ENCODE measurements around the gene SIRT3.
"Not testable (repeated sequence)": the region's sequence is repeated elsewhere in the genome, so short reads cannot be mapped to it uniquely, and the experiment has no call there.

The SIRT3 gene

DNA sequence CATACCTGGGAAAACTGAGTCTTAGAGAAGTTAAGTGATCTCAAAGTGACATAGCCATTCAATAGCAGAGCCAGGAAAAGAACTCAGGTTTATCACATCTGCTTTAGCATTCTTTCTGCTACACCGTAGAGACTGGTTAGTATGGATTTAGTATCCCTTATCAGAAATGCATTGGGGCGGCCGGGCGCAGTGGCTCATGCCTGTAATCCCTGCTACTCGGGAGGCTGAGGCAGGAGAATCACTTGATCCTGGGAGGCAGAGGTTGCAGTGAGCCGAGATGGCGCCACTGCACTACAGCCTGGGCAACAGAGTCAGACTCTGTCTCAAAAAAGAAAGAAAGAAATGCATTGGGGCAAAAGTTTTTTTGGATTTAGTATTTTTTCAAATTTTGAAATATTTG is 2.2 kb upstream of the SIRT3 start:
- DNase-seq: not testable (repeated sequence)

DNA sequence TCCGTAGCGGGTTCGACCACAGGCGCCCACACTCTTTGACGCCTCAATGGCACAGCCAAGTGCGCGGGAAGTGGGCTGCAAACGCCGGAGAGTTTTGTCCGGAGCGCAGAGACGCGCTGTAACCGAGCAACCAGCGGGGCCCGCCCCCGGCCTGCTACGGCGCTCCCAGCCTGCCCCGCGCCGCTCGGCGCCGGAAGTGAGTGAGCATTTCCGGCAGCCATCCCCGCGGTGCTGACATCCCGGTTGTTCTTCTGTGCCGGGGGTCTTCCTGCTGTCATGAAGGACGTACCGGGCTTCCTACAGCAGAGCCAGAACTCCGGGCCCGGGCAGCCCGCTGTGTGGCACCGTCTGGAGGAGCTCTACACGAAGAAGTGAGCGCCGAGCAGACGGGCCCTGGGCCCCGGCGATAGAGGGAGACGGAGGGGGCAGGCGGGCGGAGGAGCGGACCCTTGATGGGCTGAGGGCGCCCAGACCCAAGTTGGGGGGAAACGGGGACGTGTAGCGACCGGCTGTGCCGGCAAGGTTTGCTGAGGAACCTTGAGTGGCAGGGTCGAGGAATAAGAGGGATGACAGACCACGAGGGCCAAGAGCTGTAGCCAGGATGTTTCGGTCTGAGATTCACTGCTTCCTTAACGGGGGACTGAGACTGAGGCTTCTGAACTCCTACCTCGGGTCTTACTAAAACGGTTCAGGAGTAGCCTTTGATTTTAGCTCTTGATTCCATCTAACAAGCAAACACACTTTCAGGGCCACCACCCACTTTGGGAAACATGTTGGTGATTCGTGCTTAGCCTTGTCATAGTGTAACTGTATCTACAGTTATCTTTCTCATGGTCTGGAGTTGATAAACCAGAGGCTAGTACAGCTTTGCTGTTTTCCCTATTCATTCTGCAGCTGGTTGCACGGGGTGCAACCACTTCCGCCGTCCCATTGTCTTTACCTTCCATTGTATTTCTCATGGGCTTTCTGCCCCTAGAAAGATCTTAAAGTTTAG is 929 bp upstream of the SIRT3 start, which contains the start of gene PSMD13:
Gene PSMD13, plus strand, starts transcription at position 203 of the 994 bp plus-strand sequence. Its CDS starts 74 bp downstream, at position 277.
- peak; percentile 96 for DNase-seq

DNA sequence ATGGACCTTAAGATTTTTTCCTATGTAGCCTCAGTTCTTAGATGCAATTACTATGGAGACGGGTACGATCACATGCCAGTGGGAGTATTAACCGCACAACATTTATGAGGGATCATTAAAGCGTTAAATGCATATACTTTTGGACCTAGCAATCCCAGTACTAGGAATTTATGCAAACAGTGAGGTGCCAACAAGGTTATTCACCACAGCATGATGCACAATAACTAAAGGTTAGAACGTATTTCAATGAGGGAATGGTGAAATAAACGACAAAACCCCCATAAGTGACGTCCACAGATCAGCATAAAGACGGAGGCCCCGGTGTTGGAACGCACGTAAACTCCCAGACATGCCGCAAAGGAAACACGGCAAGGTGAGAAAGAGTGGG is 539 bp downstream of the SIRT3 start:
- no peak for DNase-seq

DNA sequence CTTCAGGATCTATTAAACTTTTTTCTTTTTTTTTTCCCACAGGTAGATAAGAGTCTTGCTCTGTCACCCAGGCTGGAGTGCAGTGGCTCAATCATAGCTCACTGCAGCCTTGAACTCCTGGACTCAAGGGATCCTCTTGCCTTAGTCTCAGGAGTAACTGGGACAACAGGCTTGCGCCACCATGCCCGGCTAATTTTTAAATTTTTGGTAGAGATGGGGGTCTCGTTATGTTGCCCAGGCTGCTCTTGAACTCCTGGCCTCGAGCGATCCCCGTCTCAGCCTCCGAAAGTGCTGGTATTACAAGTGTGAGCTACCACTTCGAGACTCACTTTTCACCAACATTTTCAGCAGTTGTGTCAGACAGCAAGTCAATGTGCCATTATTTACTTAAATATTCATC is 962 bp downstream of the SIRT3 start:
- DNase-seq: no peak

DNA sequence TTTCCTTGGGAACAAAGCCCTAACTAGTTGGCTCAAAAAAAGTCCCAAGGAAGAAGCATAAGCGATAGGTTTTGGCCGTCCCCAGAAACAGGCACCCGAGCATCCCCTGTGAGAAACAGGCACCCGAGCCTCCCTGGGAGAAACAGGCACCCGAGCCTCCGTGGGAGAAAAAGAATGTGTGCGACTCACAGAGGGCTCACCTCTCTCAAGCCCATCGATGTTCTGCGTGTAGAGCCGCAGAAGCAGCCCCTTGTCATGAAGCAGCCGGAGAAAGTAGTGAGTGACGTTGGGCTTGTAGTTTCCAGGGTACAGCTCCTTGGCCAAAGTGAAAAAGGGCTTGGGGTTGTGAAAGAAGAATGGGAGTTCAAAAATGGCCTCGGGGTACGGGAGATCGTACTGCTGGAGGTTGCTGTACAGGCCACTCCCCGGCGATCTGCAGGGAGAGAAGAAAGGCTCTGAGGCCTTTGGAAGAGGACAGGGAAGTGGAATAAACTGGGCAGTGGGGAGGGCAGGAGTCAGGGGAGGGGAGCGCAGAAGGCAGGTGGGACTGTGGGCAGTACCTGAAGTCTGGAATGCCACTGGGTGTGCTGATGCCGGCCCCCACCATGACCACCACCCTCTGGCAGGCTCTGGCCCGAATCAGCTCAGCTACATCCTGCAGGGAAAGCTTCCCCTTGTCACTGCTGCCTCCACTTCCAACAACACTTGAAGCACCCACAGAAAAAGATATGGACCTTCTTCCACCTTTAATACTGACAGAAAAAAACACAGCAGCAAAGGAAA is 3.2 kb downstream of the SIRT3 start:
- DNase-seq: no peak

DNA sequence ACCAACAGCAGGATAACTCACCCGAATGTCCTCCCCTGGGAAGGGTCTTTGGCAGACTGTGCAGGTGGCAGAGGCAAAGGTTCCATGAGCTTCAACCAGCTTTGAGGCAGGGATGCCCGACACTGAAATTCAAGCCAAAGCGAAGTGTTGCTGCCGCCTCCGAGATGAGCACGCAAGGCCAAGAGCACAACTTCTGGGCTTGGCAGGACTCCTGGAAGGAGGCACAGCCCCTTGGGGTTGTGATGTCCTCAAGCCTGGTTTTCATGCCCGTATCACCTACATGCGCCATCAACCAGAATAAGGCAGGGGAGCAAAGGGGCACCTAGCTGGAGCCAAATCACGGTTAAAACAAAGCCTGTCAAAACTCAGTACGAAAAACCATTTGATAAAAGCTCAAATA is 5.7 kb downstream of the SIRT3 start:
- no peak for DNase-seq

DNA sequence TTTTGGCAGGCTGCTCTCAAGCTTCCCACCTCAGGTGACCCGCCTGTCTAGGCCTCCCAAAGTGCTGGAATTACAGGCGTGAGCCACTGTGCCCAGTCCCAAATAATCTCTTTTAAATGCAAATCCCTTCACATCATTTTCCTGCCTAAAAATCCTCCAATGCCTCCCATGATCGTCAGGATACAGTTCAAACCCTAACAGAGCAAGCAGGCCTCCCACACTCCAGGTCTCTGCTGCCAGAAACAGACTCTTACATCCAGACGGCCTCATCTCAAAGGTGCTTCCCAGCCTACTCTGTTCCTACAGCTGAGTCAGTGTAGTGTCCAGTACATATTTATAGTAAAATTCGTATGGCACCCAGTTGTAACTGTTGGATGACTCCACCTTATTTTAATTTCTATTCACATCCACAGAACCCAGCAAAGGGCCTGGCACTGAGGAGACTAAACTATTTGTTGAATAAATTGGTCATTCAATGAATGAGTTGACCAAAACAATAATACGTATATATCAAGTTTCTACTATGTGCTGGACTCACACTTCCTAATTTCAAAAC is 8.2 kb downstream of the SIRT3 start:
- no peak for DNase-seq

DNA sequence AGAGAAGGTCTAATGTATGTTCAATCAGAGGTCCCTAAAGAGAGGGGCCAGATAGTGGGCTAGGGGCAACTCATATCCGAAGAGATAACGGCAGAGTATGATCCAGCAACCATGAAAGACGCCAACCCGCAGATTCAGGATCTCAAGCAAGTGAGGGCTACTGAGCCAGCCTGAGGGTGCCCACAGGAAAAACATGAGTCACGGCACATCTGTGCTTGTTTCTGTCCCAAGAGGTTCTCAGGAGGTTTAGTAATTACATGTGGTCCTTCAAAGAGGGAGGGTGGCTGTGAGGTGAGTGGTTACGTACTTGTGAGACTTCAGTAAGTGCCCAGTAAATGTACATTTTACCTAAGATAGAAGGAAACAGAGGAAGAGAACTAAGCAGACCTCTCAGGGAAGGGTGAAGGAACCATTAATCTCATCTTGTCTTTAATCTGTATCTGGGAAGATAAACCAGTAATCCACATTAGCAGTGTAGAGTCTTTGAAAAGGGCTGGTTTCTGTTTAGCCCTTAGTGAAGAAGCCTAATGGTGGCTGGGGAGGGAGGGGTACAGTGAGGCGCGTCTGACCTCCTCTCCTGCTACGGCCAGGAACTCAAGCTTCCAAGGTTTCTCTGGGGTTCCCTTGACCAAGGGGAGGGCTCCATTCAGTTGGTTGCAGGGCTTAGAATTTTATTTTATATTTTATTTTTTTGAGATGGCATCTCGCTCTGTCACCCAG is 10.2 kb downstream of the SIRT3 start:
- no peak for DNase-seq

DNA sequence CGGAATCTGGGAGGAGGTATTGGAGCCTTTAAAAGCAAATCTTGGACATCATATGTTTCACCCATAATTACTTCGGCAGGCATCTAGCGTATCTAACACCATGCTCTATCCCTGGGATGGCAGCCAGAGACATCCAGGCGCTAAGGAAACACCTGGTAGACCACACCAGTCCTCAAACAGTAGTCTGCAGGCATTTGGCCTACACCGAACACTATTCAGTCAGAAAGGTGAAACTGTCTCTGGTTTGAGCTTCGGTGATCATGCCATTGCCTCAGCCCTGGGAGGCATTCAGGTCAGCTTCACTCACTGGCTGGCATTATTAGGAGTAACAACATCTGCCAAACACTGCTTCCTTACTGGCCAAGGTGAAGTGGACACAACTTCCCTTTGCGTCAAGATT is 11.7 kb downstream of the SIRT3 start:
- DNase-seq: no peak

DNA sequence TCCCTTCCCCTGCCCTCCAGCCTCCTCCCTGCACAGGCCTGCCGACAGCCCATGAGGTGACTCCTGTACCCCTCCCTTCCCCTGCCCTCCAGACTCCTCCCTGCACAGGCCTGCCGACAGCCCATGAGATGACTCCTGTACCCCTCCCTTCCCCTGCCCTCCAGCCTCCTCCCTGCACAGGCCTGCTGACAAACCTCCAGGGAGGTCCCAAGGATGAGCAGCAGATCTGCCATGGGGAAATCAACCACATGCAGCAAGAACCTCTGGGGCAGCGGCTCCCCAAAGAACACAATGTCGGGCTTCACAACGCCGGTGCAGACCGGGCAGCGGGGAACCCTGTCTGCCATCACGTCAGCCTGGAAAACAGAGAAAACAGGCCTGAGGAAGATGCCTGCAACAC is 12.3 kb downstream of the SIRT3 start:
- DNase-seq: no peak

DNA sequence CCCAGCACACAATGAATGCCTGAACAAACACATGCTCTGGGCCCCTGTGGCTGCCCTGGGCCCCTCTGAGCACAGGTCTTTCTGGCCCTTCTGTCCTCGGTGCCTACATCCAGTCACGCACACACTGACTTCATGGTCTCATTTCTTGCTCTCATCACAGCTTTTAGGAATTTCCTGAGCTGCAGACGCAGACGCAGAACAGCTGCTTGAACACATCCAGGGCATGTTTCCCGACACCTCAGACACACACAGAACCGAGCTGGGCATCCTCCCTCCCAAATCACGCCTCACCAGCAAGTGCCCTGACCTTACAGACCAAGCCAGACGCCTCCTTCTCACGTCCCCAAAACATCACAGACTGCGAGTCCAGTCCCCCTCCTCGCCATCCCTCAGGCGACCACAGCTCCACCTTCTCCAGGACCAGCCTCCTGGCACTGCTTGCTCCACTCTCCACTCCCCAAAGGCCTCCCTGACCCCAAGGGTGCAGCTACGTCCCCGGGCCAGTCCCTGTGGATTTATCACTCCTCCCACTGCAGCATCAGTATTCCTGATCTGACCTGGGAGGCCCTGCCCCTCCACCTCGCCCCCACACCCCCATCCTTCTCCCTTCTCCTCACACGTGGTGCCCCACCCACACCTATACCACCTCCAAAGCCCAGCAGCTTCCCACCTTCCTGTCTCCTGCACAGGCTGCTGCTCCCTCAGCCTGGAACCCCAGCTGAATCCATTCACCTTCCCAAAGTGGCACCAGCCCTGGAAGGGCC is 12.9 kb downstream of the SIRT3 start:
- no peak for DNase-seq

DNA sequence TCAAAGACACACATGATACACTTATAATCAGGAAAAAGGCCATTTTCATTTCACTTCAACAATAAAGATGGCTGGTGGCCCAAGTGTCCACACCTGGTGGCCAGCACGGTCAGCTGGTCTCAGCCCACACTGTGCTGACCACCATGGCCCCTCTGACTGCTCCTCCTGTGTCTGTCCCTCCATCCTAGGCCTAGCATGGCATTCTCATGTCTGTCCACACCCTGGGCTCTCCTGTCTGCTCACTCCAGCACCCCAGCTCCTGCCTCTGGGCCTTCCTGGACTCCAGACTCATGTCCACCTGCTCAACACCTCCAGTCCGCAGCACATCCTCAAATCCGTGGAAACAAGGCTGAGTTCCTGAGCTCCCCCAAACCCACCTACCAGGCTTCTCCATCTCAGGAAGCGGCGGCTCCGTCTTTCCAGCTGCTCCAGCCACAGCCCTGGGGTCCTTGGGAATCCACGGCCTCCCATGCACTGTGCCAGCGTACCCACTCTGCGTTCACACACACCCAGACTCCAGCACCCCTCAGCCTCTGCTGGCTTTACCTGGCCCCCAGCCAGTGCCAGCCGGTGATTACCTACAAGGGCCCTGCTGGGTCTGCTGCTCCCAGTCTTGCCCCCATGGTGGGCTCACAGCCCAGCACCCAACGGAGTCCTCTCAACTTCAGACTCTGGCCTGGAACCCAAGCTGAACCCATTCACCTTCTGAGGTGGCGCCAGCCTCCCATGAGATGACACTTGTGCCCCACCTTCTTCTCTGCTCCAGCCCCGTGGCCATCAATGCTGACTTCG is 13.9 kb downstream of the SIRT3 start:
- no peak for DNase-seq

DNA sequence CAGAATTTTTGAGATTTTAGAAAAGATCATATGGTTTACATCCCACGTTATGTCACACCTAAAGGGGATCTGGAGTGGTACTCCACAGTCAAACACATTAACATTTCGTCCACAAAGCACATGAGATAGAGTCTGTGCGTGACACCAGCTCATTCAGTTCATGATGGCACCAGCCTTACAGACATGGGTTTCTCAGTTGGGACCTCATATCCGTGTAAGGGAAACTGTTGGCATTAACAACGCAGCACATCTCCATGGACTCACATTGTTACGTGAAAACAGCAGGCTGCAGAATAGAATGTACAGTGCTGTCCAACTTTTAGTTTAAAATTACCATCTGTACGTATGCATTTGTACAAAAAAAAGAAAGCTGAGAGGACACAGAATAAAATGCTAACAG is 14.6 kb downstream of the SIRT3 start:
- no peak for DNase-seq

DNA sequence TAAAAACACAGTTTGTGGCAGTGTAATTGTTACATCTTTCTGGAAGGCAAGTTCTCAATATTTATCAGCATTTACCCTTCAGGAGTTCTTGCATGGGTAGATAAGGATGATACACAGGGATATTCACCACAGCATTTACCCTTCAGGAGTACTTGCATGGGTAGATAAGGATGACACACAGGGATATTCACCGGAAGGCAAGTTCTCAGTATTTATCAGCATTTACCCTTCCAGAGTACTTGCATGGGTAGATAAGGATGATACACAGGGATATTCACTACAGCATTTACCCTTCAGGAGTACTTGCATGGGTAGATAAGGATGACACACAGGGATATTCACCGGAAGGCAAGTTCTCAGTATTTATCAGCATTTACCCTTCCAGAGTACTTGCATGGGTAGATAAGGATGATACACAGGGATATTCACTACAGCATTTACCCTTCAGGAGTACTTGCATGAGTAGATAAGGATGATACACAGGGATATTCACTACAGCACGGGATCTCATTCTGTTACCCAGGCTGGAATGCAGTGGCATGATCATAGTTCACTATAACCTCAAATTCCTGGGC is 15.4 kb downstream of the SIRT3 start:
- not testable (repeated sequence) for DNase-seq

DNA sequence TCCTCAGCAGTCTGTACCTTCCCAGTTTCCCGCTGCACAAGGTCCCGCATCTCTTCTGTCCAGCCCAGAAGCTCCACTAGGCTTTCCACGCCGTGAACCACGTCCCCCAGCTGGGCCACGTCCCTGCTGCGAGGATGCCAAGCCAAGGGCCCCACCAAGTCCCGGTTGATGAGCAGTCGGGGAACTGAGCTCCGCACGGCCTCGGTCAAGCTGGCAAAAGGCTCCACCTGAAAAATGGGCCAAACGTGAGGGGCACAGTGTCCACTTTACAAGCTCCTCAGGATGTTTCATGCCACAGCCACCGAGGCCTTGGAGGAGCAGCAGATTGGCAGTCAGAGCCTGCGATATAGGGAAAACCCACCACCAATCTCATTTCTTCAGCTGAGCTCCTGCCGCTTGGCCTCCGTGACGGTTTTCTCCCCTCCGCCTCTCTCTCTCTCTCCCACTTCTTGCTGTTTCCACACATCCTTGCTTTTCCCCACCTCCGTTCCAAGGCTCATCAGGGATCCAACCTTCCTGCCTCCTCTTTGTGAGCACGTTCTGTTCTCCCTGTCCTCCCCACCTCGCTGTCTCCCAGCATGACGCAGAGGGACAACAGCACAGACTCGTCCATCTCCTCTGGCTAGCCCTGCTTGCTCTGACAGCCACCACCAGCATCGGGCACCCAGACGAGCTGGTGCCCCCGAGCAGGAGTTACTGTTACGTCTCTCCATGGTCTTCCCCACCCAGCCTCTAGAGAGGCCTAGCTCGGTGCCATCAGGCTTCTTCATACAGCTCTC is 17.1 kb downstream of the SIRT3 start:
- no peak for DNase-seq

DNA sequence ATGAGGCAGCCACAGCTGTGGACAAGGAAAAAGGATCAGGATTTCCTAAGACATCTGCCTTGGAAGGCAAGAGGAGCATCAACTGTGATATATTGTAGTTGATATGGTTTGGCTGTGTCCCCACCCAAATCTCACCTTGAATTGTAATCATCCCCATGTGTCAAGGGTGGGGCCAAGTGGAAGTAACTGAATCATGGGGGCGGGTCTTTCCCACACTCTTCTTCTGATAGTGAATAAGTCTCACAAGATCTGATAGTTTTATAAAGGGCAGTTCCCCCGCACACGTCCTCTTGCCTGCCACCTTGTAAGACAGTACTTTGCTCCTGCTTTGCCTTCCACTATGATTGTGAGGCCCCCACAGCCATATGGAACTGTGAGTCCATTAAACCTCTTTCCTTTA is 18.4 kb downstream of the SIRT3 start:
- DNase-seq: no peak

DNA sequence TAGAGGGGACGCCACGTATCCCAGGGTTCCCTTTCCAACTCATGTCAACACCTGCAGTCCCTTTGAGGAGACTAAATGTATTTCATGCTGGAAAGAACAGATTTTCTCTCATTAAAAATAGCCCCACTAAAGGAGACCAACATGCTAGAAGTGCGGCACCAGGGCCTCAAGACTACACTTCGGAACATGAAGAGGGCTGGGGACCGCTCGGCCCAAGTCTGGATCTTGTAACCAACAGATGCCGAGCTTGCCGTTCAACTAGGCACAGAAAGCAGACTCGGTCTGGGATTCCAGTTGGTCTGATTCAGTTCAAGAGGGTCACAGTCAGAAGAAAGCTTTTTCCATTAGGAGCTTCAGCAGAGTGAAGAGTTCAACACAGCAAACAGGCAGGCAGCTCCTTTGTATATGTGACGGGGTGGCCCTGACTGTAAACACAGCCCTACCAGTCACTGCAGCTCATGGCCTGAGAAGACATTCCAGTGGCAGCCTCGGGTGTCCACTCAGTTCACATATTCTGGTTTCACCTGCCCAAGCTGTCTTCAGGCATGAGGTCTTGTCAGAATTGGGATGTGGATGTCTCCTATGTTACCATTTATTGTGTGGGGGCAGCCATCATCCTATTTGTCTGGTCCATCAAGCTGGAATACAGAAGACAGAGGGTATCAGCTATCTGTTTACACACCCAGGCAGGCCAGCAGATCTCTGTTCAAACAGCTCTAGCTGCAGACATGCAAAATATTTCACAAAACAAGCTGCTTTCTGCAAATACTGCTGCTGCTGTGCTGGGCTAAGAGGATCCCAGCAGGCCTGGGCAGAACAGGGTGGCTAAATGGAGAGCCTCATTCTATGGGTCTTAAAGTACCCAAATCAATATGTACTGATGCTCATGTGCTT is 19.8 kb downstream of the SIRT3 start:
- no peak for DNase-seq

DNA sequence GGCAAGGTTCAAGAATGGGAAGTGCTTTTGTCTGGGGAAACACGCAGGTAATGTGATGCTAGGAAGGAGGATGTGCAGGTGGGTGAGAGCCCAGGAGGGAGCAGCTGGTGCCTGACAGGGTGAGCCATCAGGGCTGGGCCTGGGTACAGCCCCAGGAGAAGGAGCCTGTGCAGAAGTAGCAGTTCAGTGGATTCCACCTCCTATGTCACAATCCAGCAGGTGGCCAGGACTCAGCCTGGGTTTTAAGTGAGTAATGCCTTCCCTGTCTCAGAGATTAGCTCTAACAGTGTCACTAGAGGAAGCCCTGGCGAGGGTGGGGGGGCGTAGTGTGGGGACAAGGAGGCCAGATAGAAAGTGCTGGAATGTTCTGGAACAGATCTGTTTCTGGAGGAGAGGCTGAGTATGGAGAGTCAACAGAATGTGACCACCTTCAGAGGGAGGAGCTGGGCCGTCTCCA is 20.5 kb downstream of the SIRT3 start:
- no peak for DNase-seq

DNA sequence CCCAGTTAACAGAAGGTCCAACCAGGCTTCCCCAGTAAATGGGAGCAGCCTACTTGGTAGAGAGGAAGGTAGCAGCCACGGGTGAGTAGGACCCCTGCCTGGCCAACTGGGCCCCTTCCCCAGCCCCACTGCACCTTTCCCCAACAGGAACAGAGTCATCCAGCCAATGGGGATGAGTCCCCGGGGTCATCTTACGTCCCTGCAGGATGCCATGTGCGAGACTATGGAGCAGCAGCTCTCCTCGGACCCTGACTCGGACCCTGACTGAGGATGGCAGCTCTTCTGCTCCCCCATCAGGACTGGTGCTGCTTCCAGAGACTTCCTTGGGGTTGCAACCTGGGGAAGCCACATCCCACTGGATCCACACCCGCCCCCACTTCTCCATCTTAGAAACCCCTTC is 22.1 kb downstream of the SIRT3 start:
- DNase-seq: no peak

Measured in retina (tissue), 1 donor.